T-cell (primary cell): ENCODE measurements around the gene ACTL8. TPM values are rescaled to one million over a fixed set of nuclear protein-coding genes. Genes with fewer than 3 reads are reported as not detected.

ENCODE experiments used
- ATAC-seq, 4 experiments: fragments of 200-7000 bp in 3 of 4; fragments of 150-1000 bp in 1 of 4; cut with Tn5 transposase; replicated peaks in 1 of 4; 1 replicate in 3 of 4; 2 replicates in 1 of 4; pipeline ENCODE4 v1.10.0; 2021; ENCODE audit warnings: moderate library complexity in 3 of 4, mild to moderate bottlenecking in 2 of 4, moderate number of reproducible peaks in 1 of 4
- CTCF ChIA-PET, 2 donors: fragments of 300-600 bp; sonication (Branson Sonifier 250); formaldehyde crosslinking; loops; one replicate each; lab custom pipeline; 2022; ENCODE audit warnings: antibody characterized with exemption in 2 of 2; lab: Charles Lee
- POLR2A ChIA-PET, 2 donors: fragments of 300-600 bp; sonication (Branson Sonifier 250); formaldehyde crosslinking; loops; one replicate each; lab custom pipeline; 2022; ENCODE audit warnings: antibody characterized with exemption in 2 of 2; lab: Charles Lee
- DNase-seq, 35 experiments: peaks; one replicate each; pipeline versions ENCODE4 v3.0.0 to v3.0.0-alpha.2; 2013 to 2023
- H3K27ac ChIP-seq: one replicate; pipeline ENCODE4 v1.5.1; 2013; ENCODE audit warnings: low read length
- H3K27me3 ChIP-seq, 2 experiments: replicated peaks in 1 of 2; 1 replicate in 1 of 2; 2 replicates in 1 of 2; pipeline versions ENCODE4 v1.6.1 to v1.7.0; 2013; ENCODE audit warnings: low read length in 1 of 2, mixed read lengths in 1 of 2; ENCODE audit not compliant: control insufficient read depth in 2 of 2, insufficient read depth in 2 of 2; ENCODE audit errors: extremely low read depth in 1 of 2
- H3K36me3 ChIP-seq, 2 donors: 1 replicate in 1 of 2; 2 replicates in 1 of 2; pipeline versions ENCODE4 v1.6.1 to v1.7.0; 2013; ENCODE audit warnings: low read length in 1 of 2; ENCODE audit not compliant: control insufficient read depth in 2 of 2, insufficient read depth in 1 of 2; ENCODE audit errors: extremely low read depth in 1 of 2
- H3K4me1 ChIP-seq, 2 experiments: 1 replicate in 1 of 2; 2 replicates in 1 of 2; pipeline versions ENCODE4 v1.6.1 to v1.7.0; 2013; ENCODE audit warnings: low read length in 2 of 2, mixed read lengths in 1 of 2; ENCODE audit not compliant: insufficient read depth in 2 of 2, control insufficient read depth in 1 of 2; ENCODE audit errors: extremely low read depth in 1 of 2
- H3K4me3 ChIP-seq, 2 donors: 1 replicate in 1 of 2; 2 replicates in 1 of 2; pipeline versions ENCODE4 v1.5.1 to v1.7.0; 2013; ENCODE audit warnings: mild to moderate bottlenecking in 2 of 2, low read length in 1 of 2, moderate library complexity in 1 of 2; ENCODE audit not compliant: control insufficient read depth in 1 of 2; ENCODE audit errors: extremely low read depth in 1 of 2
- H3K9me3 ChIP-seq: 2 replicates; pipeline ENCODE4 v1.7.0; 2013
- H3K27ac Mint-ChIP-seq, 2 donors: one replicate each; pipeline ENCODE4 v1.8.0; 2020 to 2021; ENCODE audit warnings: mild to moderate bottlenecking in 2 of 2, mixed read lengths in 2 of 2
- H3K27me3 Mint-ChIP-seq, 2 donors: one replicate each; pipeline ENCODE4 v1.8.0; 2021 to 2022; ENCODE audit warnings: mixed read lengths in 2 of 2
- H3K36me3 Mint-ChIP-seq: one replicate; pipeline ENCODE4 v1.8.0; 2021; ENCODE audit warnings: mixed read lengths
- H3K4me1 Mint-ChIP-seq, 3 donors: one replicate each; pipeline ENCODE4 v1.8.0; 2020 to 2022; ENCODE audit warnings: mixed read lengths in 3 of 3, mild to moderate bottlenecking in 1 of 3
- H3K4me3 Mint-ChIP-seq, 3 donors: one replicate each; pipeline ENCODE4 v1.8.0; 2020 to 2022; ENCODE audit warnings: mild to moderate bottlenecking in 3 of 3, mixed read lengths in 3 of 3, moderate library complexity in 3 of 3
- H3K9me3 Mint-ChIP-seq, 3 donors: one replicate each; pipeline ENCODE4 v1.8.0; 2020 to 2022; ENCODE audit warnings: mixed read lengths in 3 of 3
- WGBS: methylation state at CpG from one replicate; pipeline ENCODE4 v1.1.5; 2013; ENCODE audit warnings: missing lambda C conversion rate; ENCODE audit not compliant: insufficient coverage; 5-methylcytosine and 5-hydroxymethylcytosine counted together
- total RNA-seq, 35 experiments: library from RNA in 6 of 35; stranded (reverse) in 6 of 35; fragments of 120-200 nt in 1 of 35; gene quantifications; one replicate each; pipeline versions ENCODE4 v1.2.1 to v1.2.4 and lab custom pipeline; 2013 to 2026

Gene ACTL8
- total RNA-seq, 5 donors from 2014 or later (not counting 1 experiment from before 2014, with no cell fraction given) = not detected

GRCh38 chr1:17799642-17800041 lies 44.5 kb downstream of the ACTL8 start:
- no peaks in the 10 kb centered on the region for H3K36me3 ChIP-seq
- peaks cover 15 to 18% of the 10 kb centered on the region in 2 donors for H3K27me3 Mint-ChIP-seq
- H3K4me1 Mint-ChIP-seq = peaks cover 0 to 6% (median 0%) of the 10 kb centered on the region in 3 donors
- ChIA-PET POLR2A (no interaction called here), CTCF (no interaction called here)
- no peaks in the 10 kb centered on the region for H3K36me3 Mint-ChIP-seq
- ATAC-seq = no peak
- H3K27ac ChIP-seq = no peak overlapping the region
- H3K4me3 Mint-ChIP-seq = no peak overlapping the region
- DNase-seq = no peak
- no peak overlapping the region for H3K4me3 ChIP-seq
- WGBS = 0% methylated on average over 1 of the region's 8 CpGs
- H3K27ac Mint-ChIP-seq = no peak overlapping the region
- H3K9me3 Mint-ChIP-seq = no peaks in the 10 kb centered on the region
- H3K27me3 ChIP-seq = peaks cover 0 to 23% of the 10 kb centered on the region in 2 experiments
- no peaks in the 10 kb centered on the region for H3K4me1 ChIP-seq
- no peaks in the 10 kb centered on the region for H3K9me3 ChIP-seq

- H3K27ac Mint-ChIP-seq = no peak overlapping the region
- POLR2A ChIA-PET = no interaction called here
Measured at GRCh38 chr1:17802164-17802563, 47.0 kb downstream of the ACTL8 start.

GRCh38 chr1:17802945-17803344 lies 47.8 kb downstream of the ACTL8 start:
- POLR2A ChIA-PET = no interaction called here
- DNase-seq = no peak
- Histone ChIP-seq H3K9me3 (no peaks in the 10 kb centered on the region), H3K4me1 (no peaks in the 10 kb centered on the region), H3K4me3 (no peak overlapping the region), H3K27ac (no peak overlapping the region), H3K27me3 (peaks cover 0 to 20% of the 10 kb centered on the region in 2 experiments), H3K36me3 (no peaks in the 10 kb centered on the region)
- Mint-ChIP-seq H3K4me1 (no peaks in the 10 kb centered on the region), H3K27ac (no peak overlapping the region), H3K36me3 (no peaks in the 10 kb centered on the region), H3K4me3 (no peak overlapping the region), H3K9me3 (no peaks in the 10 kb centered on the region), H3K27me3 (peaks cover 21 to 23% of the 10 kb centered on the region in 2 donors)
- CTCF ChIA-PET = no interaction called here
- WGBS = 96% methylated on average over 4 of the region's 7 CpGs
- ATAC-seq = no peak

More at GRCh38 chr1:17802164-17802563, 47.0 kb downstream of the ACTL8 start:
- 60% methylated on average over 3 of the region's 11 CpGs for WGBS
- H3K4me3 ChIP-seq = no peak overlapping the region
- H3K4me1 Mint-ChIP-seq = peaks cover 0 to 6% (median 0%) of the 10 kb centered on the region in 3 donors
- H3K36me3 ChIP-seq = no peaks in the 10 kb centered on the region
- peaks cover 0 to 25% of the 10 kb centered on the region in 2 experiments for H3K27me3 ChIP-seq
- no peaks in the 10 kb centered on the region for H3K4me1 ChIP-seq
- no peak for DNase-seq
- no peaks in the 10 kb centered on the region for H3K36me3 Mint-ChIP-seq
- no peaks in the 10 kb centered on the region for H3K9me3 Mint-ChIP-seq
- no peak overlapping the region for H3K27ac ChIP-seq
- no peaks in the 10 kb centered on the region for H3K9me3 ChIP-seq
- H3K27me3 Mint-ChIP-seq = peaks cover 23 to 24% of the 10 kb centered on the region in 2 donors
- CTCF ChIA-PET = no interaction called here
- no peak overlapping the region for H3K4me3 Mint-ChIP-seq
- no peak for ATAC-seq

GRCh38 chr1:17805869-17806684 lies 50.9 kb downstream of the ACTL8 start:
- peaks cover 0 to 2% (median 0%) of the 10 kb centered on the region in 3 donors for H3K9me3 Mint-ChIP-seq
- H3K9me3 ChIP-seq = no peaks in the 10 kb centered on the region
- no peak overlapping the region for H3K27ac Mint-ChIP-seq
- ATAC-seq = no peak
- no peaks in the 10 kb centered on the region for H3K4me1 Mint-ChIP-seq
- H3K27me3 ChIP-seq = peaks cover 0 to 16% of the 10 kb centered on the region in 2 experiments
- ChIA-PET POLR2A (no interaction called here), CTCF (no interaction called here)
- no peaks in the 10 kb centered on the region for H3K4me1 ChIP-seq
- no peaks in the 10 kb centered on the region for H3K36me3 Mint-ChIP-seq
- H3K4me3 ChIP-seq = no peak overlapping the region
- no peaks in the 10 kb centered on the region for H3K36me3 ChIP-seq
- no peak for DNase-seq
- WGBS = 90% methylated on average over 3 of the region's 10 CpGs
- H3K27me3 Mint-ChIP-seq = peaks cover 20 to 21% of the 10 kb centered on the region in 2 donors
- H3K27ac ChIP-seq = no peak overlapping the region
- H3K4me3 Mint-ChIP-seq = no peak overlapping the region

- no peaks in the 10 kb centered on the region for H3K4me1 ChIP-seq
- H3K27ac ChIP-seq = no peak overlapping the region
- 60% methylated on average over 2 of the region's 6 CpGs for WGBS
- peaks cover 0 to 13% of the 10 kb centered on the region in 2 experiments for H3K27me3 ChIP-seq
- H3K4me3 ChIP-seq = no peak overlapping the region
- Mint-ChIP-seq H3K4me3 (no peak overlapping the region), H3K9me3 (peaks cover 0 to 4% (median 0%) of the 10 kb centered on the region in 3 donors), H3K36me3 (no peaks in the 10 kb centered on the region), H3K27ac (no peak overlapping the region), H3K27me3 (peaks cover 15 to 16% of the 10 kb centered on the region in 2 donors), H3K4me1 (no peaks in the 10 kb centered on the region)
- no peaks in the 10 kb centered on the region for H3K9me3 ChIP-seq
- no peaks in the 10 kb centered on the region for H3K36me3 ChIP-seq
- CTCF ChIA-PET = no interaction called here
- ATAC-seq (no peak), DNase-seq (no peak)
- POLR2A ChIA-PET = no interaction called here
Measured at GRCh38 chr1:17808816-17809215, 53.7 kb downstream of the ACTL8 start.

- Histone ChIP-seq H3K36me3 (no peaks in the 10 kb centered on the region), H3K27ac (no peak overlapping the region), H3K4me1 (no peaks in the 10 kb centered on the region), H3K9me3 (no peaks in the 10 kb centered on the region), H3K27me3 (peaks cover 0 to 8% of the 10 kb centered on the region in 2 experiments), H3K4me3 (no peak overlapping the region)
- Mint-ChIP-seq H3K27ac (no peak overlapping the region), H3K4me1 (no peaks in the 10 kb centered on the region), H3K4me3 (no peak overlapping the region), H3K27me3 (peaks cover 17 to 19% of the 10 kb centered on the region in 2 donors), H3K36me3 (no peaks in the 10 kb centered on the region), H3K9me3 (peaks cover 2 to 17% (median 4%) of the 10 kb centered on the region in 3 donors)
- ChIA-PET POLR2A (no interaction called here), CTCF (no interaction called here)
- no CpG with 5 or more reads among the region's 2 CpGs for WGBS
- ATAC-seq = no peak
- DNase-seq = no peak
Measured at GRCh38 chr1:17810668-17811067, 55.5 kb downstream of the ACTL8 start.
